Progenitor cell of endocrine pancreas (in vitro differentiated cells): ENCODE data around the gene MOB3B. TPM values are rescaled to one million over a fixed set of nuclear protein-coding genes. Genes with fewer than 3 reads are reported as not detected.

Experiments
- DNase-seq: peaks from one replicate; pipeline ENCODE4 v3.0.0; 2021; ENCODE audit warnings: low spot score; ENCODE audit not compliant: unreplicated experiment
- H3K27ac Mint-ChIP-seq: 2 replicates; pipeline ENCODE4 v1.8.0; 2021; ENCODE audit warnings: mild to moderate bottlenecking, moderate library complexity, mixed read lengths
- H3K27me3 Mint-ChIP-seq: 2 replicates; pipeline ENCODE4 v1.8.0; 2021; ENCODE audit warnings: mixed read lengths
- H3K36me3 Mint-ChIP-seq: 2 replicates; pipeline ENCODE4 v1.8.0; 2022; ENCODE audit warnings: mixed read lengths; ENCODE audit not compliant: insufficient read depth
- H3K4me1 Mint-ChIP-seq: 2 replicates; pipeline ENCODE4 v1.8.0; 2021; ENCODE audit warnings: low read depth, mixed read lengths
- H3K4me3 Mint-ChIP-seq: 2 replicates; pipeline ENCODE4 v1.8.0; 2021; ENCODE audit warnings: low read depth, mild to moderate bottlenecking, moderate library complexity, mixed read lengths
- H3K9me3 Mint-ChIP-seq: 2 replicates; pipeline ENCODE4 v1.8.0; 2021; ENCODE audit warnings: low read depth, mixed read lengths
- total RNA-seq: library from RNA; stranded (reverse); gene quantifications from 2 replicates; pipeline ENCODE4 v1.2.1, GENCODE V29; 2021
- TF ChIP-seq, protein P1 (sequence below): fragments of 200-600 bp; sonication (generic); IDR thresholded peaks from one replicate; pipeline ENCODE4 v1.5.0; 2021; ENCODE audit warnings: antibody characterized with exemption, mild to moderate bottlenecking; ENCODE audit not compliant: unreplicated experiment

The MOB3B gene
- total RNA-seq, 1 donor from 2014 or later: 15.4 TPM

DNA sequence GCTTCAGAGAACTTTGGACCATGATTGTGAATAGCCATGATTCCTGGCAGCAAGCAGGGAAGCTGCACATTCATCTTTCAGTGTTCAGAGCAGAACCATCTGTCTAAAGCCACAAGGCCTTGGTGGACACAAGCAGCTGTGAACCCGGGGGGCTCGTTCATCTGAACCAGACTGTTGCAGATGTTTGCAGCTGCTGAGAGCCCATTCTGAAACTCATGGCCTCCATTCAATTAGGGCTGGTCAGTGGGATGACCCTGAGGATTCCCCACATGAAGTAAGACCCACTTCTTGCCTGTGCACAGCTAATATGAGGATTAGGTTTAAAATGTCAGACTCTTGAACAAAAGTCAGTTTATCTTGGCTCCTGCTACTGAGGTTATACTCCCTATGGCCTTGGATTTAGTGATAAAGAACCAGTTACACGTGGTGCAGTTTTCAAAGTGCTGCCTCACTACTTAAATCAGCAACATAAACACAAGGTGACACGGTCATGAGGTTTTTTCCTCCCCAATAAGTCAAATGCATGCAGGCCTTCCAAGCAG lies 115.3 kb downstream of the MOB3B start:
- H3K4me1 Mint-ChIP-seq: peaks cover 3% of the 10 kb centered on the region
- no peak overlapping the region for H3K27ac Mint-ChIP-seq
- no peak overlapping the region for H3K4me3 Mint-ChIP-seq
- peaks cover 9% of the 10 kb centered on the region for H3K9me3 Mint-ChIP-seq
- no peak for DNase-seq
- TF ChIP-seq, protein P1, sequence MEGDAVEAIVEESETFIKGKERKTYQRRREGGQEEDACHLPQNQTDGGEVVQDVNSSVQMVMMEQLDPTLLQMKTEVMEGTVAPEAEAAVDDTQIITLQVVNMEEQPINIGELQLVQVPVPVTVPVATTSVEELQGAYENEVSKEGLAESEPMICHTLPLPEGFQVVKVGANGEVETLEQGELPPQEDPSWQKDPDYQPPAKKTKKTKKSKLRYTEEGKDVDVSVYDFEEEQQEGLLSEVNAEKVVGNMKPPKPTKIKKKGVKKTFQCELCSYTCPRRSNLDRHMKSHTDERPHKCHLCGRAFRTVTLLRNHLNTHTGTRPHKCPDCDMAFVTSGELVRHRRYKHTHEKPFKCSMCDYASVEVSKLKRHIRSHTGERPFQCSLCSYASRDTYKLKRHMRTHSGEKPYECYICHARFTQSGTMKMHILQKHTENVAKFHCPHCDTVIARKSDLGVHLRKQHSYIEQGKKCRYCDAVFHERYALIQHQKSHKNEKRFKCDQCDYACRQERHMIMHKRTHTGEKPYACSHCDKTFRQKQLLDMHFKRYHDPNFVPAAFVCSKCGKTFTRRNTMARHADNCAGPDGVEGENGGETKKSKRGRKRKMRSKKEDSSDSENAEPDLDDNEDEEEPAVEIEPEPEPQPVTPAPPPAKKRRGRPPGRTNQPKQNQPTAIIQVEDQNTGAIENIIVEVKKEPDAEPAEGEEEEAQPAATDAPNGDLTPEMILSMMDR: no peak
- H3K27me3 Mint-ChIP-seq: no peaks in the 10 kb centered on the region
- H3K36me3 Mint-ChIP-seq: peaks cover 8% of the 10 kb centered on the region

DNA sequence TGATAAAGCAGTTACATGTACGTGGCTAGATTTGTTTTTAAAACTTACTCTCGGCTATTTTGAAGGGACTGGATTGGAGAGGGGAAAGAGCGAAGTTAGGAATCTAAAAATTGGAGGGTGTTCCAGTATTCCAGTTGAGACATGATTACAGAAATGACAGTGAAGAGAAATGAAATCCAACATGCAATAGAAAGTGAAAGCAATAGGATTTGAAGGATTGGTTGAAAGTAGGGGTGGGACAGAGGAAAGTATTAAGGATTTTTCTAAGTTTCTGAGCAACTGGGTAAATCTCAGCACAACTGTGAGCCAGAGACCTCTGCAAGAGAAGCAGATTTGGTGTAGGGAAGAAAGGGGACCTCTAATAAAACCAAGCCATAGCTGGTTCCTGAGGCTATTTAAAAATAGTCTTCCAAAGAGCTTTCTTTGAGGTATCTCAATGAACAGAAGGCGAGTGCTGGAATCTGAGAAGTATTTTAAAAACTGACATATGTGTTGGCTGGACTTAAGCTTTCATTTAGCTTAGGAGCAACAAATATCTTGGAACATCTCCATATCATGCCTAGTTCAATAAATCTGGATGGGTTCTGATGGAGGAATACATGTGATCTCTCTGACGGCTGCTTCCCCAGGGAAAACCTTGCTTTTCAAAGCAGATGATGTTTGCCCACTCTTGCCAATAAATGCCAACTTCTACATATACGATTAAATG lies 115.9 kb downstream of the MOB3B start:
- Mint-ChIP-seq H3K4me3 (no peak overlapping the region), H3K27ac (no peak overlapping the region)

DNA sequence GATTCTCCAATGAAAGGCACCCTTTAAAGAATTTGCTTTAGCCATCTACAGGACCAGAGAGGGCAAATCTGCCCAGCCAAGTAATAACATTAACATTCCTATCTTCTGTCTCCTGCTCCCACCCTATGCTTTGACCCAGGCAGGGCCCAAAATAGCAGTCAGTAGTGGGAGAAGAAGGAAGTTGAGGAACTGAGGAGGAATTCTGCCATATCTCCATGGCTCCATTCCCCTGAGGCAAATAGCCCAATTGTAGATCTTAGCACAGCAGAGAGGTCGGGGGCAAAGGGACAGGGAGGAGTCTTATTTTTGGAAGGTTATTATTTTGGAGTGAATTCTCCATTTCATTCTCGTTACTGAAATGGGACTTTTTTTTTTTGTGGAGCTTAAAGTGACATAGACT lies 116.7 kb downstream of the MOB3B start:
- Mint-ChIP-seq H3K27ac (no peak overlapping the region), H3K27me3 (no peaks in the 10 kb centered on the region), H3K4me3 (no peak overlapping the region), H3K4me1 (peaks cover 3% of the 10 kb centered on the region), H3K36me3 (peaks cover 2% of the 10 kb centered on the region), H3K9me3 (no peaks in the 10 kb centered on the region)
- no peak for DNase-seq
- TF ChIP-seq, protein P1: no peak

More for the DNA sequence above, 115.9 kb downstream of the MOB3B start:
- DNase-seq: no peak
- Mint-ChIP-seq H3K4me1 (peaks cover 3% of the 10 kb centered on the region), H3K27me3 (no peaks in the 10 kb centered on the region), H3K9me3 (peaks cover 3% of the 10 kb centered on the region), H3K36me3 (peaks cover 4% of the 10 kb centered on the region)
- TF ChIP-seq, protein P1: no peak

DNA sequence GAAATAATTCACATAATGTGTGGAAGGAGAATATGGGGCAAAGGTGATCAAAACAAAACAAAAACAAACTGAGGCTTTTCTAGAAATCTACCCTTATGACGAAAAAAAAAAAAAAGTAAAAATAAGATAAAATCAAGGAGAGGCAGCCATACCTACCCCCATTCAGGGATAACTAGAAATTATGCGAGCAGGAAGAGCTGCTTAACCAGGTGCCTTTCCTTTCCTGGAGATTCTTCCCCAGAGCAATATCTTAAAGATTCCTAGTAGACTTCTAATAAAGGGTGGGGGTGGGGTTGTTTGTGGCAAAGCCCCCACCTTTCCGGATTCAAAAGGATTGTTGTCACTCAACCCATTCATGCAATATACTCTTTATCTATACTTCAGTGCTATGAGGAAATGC lies 117.5 kb downstream of the MOB3B start:
- Mint-ChIP-seq H3K9me3 (no peaks in the 10 kb centered on the region), H3K27ac (no peak overlapping the region), H3K4me3 (no peak overlapping the region), H3K4me1 (peaks cover 3% of the 10 kb centered on the region), H3K36me3 (peaks cover 2% of the 10 kb centered on the region), H3K27me3 (no peaks in the 10 kb centered on the region)
- DNase-seq: no peak
- TF ChIP-seq, protein P1: no peak

DNA sequence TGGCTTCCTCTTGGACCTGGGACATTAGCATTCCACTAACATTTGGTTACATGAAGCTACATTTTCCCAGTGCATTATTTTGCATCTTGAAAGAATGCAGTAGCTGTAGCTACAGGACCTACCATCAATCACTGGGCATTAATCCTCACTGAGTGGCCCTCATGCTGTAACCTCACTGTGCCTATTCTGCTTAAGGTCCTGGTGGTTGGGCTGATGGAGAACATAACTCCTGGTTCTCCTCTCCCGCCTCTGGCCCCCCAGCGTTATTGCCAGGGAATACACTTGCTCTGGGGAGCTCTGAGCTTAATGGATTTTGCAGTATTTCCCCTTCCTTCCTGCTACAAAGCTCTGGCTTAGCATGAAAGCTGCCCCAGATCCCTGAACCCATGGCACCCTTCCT lies 121.1 kb downstream of the MOB3B start:
- Mint-ChIP-seq H3K27me3 (no peaks in the 10 kb centered on the region), H3K4me3 (no peak overlapping the region), H3K27ac (no peak overlapping the region), H3K36me3 (peaks cover 6% of the 10 kb centered on the region), H3K4me1 (no peaks in the 10 kb centered on the region), H3K9me3 (peaks cover 9% of the 10 kb centered on the region)
- TF ChIP-seq, protein P1: no peak
- DNase-seq: no peak
